Muscle of arm (tissue), 12 donors: ENCODE results near the gene IQCK. TPM values are rescaled to one million over a fixed set of nuclear protein-coding genes. Genes with fewer than 3 reads are reported as not detected.
A peak's percentile ranks its signal among the peaks of the same experiment; 100 is the strongest.

Source experiments
- DNase-seq: peaks from one replicate; pipeline ENCODE4 v3.0.0-alpha.2; 2013
- polyA plus RNA-seq, 12 donors: library from polyadenylated mRNA; unstranded; fragments of 120-200 nt; gene quantifications; one replicate each; pipeline ENCODE4 v1.2.1, GENCODE V29; 2013; ENCODE audit not compliant: insufficient read length in 12 of 12

IQCK gene
- polyA plus RNA-seq, 12 donors, result 12.4 to 19.3 (median 14.1) TPM; not detected in 2

GRCh38 chr16:19835196-19835595, 117.1 kb downstream of the IQCK start:
- DNase-seq, result no peak

DNA sequence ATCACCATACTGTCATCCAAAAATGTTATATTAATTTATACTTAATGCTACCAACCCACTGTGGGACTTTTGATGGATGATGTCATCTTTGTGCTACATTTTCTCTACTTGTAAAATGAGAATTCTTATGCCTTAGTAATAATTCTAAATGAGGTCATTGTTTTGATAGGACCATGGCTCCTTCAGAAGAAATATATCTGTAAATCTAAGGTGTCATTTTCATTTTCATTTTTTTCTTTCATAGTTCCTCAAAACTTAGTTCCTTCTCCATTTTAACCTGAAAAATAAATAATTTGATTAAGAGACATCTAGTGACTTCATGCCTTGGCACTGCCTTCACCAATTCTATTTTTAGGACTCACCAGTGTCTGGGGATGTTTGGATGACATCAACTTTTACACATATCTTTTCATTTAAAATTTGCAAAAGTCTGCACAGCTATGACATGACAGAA, 117.9 kb downstream of the IQCK start:
- peak; percentile 50 for DNase-seq

DNA sequence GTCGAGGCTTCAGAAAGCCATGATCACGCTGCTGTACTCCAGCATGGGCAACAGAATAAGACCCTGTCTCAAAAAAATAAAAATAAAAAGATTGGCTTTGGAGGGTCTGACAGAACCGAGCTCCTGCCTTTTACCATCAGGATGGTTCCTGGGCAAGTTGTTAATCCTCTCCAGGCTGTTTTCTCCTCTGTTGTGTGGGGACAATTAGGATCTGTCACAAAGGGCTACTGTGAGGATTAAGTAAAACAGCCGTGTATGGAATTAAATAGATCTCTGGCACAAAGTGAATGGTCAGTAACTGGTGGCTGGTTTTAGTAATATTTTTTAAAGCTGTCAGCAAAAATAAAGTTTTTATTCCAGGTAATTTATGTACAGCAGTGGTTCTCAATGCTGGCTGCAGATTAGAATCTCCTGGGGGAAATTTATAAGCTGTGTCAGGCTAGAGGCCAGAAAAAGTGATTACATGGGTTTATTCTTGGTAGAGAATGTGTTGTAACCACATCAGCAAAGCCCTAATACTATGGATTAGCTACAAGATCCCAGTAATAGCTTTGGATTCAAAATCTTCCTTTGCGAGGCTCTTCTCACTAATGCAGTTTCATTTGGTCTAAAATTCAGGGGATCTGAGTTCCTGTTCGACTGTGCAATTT, 119.4 kb downstream of the IQCK start:
- no peak for DNase-seq

GRCh38 chr16:19837984-19838707, 120.1 kb downstream of the IQCK start:
- no peak for DNase-seq

GRCh38 chr16:19840524-19841110, 122.5 kb downstream of the IQCK start:
- DNase-seq, result peak; percentile 39

DNA sequence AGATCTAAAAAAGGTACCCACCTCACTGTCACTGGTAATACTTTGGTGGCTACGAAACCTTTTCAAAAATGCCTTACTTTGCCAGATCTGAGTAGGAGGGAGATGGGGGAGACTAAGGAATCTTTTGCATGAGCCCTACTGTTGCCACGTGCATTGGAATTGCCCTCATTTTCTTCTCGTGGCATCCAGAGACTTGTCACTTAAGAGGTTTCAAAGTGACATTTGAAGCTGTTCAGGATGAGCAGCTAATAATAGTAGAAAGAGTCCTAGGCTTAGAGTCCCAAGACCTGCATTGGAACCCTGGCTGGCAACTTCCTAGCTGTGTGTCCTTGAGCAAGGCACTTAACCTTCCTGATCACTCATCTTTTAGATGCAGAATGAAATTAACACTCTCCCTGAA, 123.1 kb downstream of the IQCK start:
- DNase-seq, result no peak

DNA sequence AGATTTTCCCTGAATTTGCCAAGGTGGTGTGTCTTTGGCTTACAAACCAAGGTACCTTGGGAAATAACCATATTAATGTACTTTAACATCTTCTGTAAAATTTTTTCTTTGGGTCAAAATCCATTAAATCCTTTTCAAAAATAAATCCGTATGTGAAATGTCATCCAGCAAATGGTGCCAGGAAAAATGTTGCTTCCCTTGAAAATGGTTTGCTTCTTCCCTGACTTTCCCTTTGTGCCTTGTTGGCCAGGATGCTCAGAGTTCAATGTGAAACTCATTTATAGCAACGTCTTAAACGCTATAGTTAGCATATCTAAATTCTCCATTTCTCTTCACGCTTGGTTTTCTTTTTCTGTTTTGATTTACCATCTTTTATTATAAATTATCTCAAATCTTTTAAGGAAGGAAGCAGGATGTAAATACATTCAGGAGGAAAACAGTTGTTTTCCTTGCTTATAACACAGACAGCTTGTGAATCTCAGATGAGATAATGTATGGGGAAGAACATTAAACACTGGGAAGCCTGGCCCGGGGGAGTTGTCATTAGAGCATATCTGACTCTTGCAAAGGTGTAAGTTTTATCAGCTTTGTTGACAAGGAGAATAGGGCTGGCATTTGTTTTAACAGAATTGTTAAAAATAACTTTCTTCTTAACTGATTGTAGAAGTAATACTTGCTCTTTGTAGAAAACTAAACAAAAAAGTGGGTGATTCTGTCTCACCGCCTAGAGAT, 124.5 kb downstream of the IQCK start:
- no peak for DNase-seq

DNA sequence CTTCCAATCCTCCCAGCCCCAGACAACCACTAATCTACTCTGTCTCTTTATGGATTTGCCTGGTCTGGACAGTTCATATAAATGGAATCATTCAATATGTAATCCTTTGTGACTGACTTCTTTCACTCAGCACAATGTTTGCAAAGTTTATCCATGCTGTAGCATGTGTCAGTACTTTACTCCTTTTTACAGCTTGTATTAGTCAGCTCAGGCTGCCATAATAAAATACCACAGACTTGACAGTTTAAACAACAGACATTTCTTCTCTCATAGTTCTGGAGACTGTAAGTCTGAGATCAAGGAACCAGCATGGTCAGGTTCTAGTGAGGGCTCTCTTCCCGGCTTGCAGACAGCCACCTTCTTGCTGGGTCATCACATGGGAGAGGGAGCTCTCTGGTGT, 125.3 kb downstream of the IQCK start:
- no peak for DNase-seq

DNA sequence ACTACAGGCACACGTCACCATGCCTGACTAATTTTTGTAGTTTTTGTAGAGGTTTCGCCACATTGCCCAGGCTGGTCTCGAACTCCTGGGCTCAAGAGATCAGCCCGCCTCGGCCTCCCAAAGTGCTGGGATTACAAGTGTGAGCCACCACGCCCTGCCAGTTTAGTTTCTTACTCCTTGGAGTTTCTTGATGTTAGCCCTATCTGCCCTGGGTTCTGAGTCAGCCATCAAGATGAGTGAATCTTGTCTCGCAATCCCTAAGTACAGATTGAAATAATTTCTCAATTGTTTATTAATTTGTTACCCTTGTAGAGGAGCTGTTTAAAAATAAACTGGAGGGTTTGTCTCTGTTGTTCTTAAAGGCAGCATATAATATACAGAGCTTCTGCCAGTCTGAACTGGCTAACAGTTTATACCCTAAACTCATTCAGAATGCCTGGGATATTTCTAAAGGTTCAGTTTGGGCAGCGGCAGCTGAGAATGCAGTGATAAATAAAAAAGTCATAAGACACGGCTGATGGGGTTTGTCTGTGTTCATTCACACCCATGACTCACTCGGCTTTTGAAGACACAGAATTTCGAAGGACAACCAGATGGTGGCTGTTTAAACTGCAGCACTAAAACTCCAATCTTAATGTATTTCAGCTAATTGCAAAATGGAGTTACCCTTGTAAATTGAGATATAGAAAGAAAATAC, 127.0 kb downstream of the IQCK start:
- no peak for DNase-seq

- DNase-seq, result no peak
These were observed 128.4 kb downstream of the IQCK start for GRCh38 chr16:19846436-19846835.

DNA sequence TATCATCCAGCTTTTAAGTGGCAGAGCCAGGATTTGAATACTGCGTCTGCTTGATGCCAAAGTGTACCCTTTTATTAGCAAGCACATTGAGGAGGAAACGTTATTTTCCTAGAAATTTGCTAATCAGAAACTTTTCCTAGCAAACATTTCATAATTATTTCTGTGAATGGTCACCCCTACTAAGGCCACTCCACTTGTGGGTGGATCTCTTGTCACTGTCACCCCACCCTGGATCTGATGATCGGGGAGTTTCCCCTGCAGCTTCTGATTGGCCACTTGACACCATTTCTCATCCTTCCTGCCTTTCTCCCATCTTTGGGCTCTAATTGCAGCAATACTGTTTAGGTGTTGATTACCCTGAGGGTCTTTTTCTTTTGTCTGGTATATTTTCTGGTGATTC, 130.7 kb downstream of the IQCK start:
- no peak for DNase-seq

- DNase-seq, result no peak
These were observed 132.2 kb downstream of the IQCK start for GRCh38 chr16:19850131-19850817.

GRCh38 chr16:19851476-19851875, 133.4 kb downstream of the IQCK start:
- DNase-seq, result no peak

DNA sequence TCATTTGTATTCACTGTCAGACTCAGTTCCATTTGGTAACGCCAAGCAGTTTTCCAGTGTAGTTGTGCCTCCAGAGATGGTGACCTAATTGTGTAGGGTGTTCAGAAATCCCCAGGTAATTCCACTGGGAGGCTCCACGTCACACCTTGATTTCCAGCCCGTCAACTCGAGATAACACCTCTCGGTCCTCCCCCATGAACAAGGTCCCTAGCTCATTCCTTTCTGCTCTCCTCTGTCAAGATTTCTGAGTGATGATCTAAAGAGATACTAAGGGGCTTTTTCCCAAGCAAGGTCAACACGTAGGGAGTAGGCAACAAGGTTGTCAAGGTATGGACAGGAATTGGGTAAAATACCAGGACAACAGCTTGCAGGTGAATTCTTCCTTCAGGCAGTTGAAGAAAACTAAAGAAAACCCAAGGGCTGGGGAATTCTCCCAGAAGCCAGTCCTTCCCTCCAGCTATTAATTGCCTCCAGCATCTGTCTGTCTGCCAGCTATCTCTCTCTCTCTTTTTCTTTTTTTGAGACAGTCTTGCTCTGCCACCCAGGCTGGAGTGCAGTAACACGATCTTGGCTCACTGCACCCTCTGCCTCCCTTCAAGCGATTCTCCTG, 135.2 kb downstream of the IQCK start:
- no peak for DNase-seq

GRCh38 chr16:19853742-19854542, 135.9 kb downstream of the IQCK start:
- DNase-seq, result no peak

DNA sequence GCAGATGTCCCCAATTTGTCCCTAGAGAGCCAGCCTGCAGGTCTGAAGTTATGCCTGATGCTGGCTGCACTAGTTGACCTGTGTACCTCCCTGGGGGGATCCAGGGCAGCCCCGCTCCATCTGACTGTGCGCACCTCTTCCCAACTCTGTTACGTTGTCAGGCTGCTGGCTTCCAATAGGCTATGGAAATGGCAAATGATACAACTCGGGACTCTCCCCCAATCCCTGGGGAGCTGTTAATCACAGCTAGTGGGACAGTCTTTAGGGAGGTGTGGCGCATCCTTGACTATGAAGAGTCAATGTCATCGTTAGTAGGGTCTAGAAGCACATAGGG, 136.4 kb downstream of the IQCK start:
- no peak for DNase-seq

- DNase-seq, result no peak
These were observed 138.0 kb downstream of the IQCK start for GRCh38 chr16:19856120-19856519.

- DNase-seq, result no peak
These were observed 139.7 kb downstream of the IQCK start for GRCh38 chr16:19857593-19858339.

DNA sequence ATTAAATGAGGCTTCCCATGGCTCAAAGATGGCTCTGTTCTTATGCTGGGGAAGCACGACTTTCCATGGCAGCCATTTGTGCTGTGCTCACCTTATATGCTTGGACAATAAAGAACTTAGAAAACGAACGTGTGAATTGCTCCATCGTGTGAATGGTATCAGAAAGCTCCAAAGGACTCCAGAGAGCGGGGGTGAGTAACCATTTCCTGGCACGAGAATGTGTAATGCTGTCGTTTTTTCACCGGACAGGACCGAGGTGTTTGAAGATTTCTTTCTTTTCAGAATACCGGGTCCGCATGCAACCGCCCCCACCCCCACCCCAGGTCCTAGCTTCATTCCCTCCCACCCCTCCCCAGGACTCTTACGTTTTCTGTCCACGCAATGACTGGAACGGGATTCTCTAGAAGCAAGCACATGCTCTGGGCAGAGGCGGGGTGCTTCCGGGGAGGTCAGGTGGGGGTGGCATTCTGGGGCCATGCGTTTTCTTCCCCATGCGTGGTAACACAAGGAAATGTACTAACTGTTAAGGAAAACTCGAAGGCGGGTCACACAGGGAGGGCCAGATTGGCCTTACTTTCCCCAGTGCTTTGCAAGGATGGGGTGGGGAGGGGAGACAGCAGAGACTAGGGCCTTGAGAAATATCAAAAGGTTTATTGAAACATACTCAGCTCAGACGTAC, 140.4 kb downstream of the IQCK start:
- no peak for DNase-seq
